ENCODE data around the gene XRN1. TPM values are rescaled to one million over a fixed set of nuclear protein-coding genes. Genes with fewer than 3 reads are reported as not detected.

XRN1 gene
- 25.2 TPM for polyA plus RNA-seq (2013, experiment 1 of 2)
- polyA plus RNA-seq (2013, experiment 2 of 2) = 22.4 TPM

GRCh38 chr3:142447852-142448823 is at the start of gene XRN1:
Gene XRN1, minus strand, starts transcription at chr3:142448037. Its CDS starts 93 bp downstream, at chr3:142447944.
- WGBS, 2 experiments (ENCODE audit: insufficient coverage in 2 of 2) = 6 to 7% methylated on average over 39 to 42 of the region's 52 CpGs
- H3K27ac ChIP-seq (ENCODE audit: low read depth, low read length, severe bottlenecking) = peak within 1 kb of the TSS; percentile 95

DNA sequence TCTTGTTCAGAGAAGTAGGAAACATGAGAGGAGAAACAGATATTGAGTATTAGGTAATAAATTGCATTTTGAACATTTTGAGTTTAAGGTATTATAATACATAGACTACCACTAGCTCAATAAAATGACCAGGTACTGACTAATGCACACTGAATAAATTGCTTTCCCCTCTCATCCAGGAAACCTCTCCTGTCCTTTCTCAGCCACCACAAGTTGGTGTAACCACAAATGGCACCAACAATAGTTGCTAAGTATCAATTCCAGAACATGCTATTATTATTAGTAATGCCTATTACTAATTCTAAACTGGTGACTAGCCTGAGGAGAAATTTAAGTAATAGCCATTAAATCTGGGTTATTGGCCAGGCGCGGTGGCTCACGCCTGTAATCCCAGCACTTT is 47.3 kb upstream of the XRN1 start:
- Histone ChIP-seq H3K36me3 (ENCODE audit: control insufficient read depth, insufficient read depth, low read length) (peaks cover 20% of the 10 kb centered on the region), H3K9me3 (ENCODE audit: control insufficient read depth, low read length) (no peaks in the 10 kb centered on the region), H3K4me1 (ENCODE audit: control insufficient read depth, insufficient read depth, low read length, poor library complexity, severe bottlenecking) (no peaks in the 10 kb centered on the region), H3K27ac (ENCODE audit: low read depth, low read length, severe bottlenecking) (no peak overlapping the region), H3K4me3 (ENCODE audit: extremely low read depth, insufficient read depth, low read length, poor library complexity, severe bottlenecking) (no peak overlapping the region)
- 93% methylated on average over 3 of the region's 3 CpGs; no CpG with 5 or more reads in 1 of the 2 experiments for WGBS, 2 experiments (ENCODE audit: insufficient coverage in 2 of 2)

More at GRCh38 chr3:142447852-142448823, at the start of gene XRN1:
- Histone ChIP-seq H3K9me3 (ENCODE audit: control insufficient read depth, low read length) (peaks cover 5% of the 10 kb centered on the region), H3K4me3 (ENCODE audit: extremely low read depth, insufficient read depth, low read length, poor library complexity, severe bottlenecking) (peak within 1 kb of the TSS; percentile 100), H3K4me1 (ENCODE audit: control insufficient read depth, insufficient read depth, low read length, poor library complexity, severe bottlenecking) (peaks cover 5% of the 10 kb centered on the region), H3K36me3 (ENCODE audit: control insufficient read depth, insufficient read depth, low read length) (peaks cover 18% of the 10 kb centered on the region)

DNA sequence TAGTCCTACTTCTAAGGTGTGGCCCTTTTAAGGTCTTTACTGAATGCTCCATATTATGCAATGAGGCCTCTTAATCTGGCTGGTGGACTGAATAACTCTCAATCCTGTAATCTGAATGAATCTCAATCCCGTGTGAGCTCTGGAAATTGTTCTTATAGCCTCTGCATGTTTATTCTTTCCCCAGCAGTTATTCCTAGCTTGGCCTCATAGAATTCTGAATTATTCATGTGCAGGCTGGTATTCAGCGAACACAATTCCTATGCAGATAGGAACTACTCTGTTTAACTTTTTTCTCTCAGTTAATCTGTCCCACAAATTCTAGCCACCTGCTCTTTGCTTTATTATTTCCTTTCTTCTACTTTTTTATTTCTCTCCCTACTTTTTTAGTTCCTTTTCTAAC is 44.3 kb upstream of the XRN1 start:
- no peaks in the 10 kb centered on the region for H3K9me3 ChIP-seq (ENCODE audit: control insufficient read depth, low read length)
- peaks cover 30% of the 10 kb centered on the region for H3K36me3 ChIP-seq (ENCODE audit: control insufficient read depth, insufficient read depth, low read length)
- no peak overlapping the region for H3K4me3 ChIP-seq (ENCODE audit: extremely low read depth, insufficient read depth, low read length, poor library complexity, severe bottlenecking)
- H3K4me1 ChIP-seq (ENCODE audit: control insufficient read depth, insufficient read depth, low read length, poor library complexity, severe bottlenecking) = no peaks in the 10 kb centered on the region
- 89 to 91% methylated on average over 2 of the region's 2 CpGs for WGBS, 2 experiments (ENCODE audit: insufficient coverage in 2 of 2)
- no peak overlapping the region for H3K27ac ChIP-seq (ENCODE audit: low read depth, low read length, severe bottlenecking)

- WGBS, 2 experiments (ENCODE audit: insufficient coverage in 2 of 2) = 92 to 93% methylated on average over 2 to 4 of the region's 5 CpGs
- H3K36me3 ChIP-seq (ENCODE audit: control insufficient read depth, insufficient read depth, low read length) = peaks cover 40% of the 10 kb centered on the region
- H3K4me3 ChIP-seq (ENCODE audit: extremely low read depth, insufficient read depth, low read length, poor library complexity, severe bottlenecking) = no peak overlapping the region
- no peaks in the 10 kb centered on the region for H3K9me3 ChIP-seq (ENCODE audit: control insufficient read depth, low read length)
- no peaks in the 10 kb centered on the region for H3K4me1 ChIP-seq (ENCODE audit: control insufficient read depth, insufficient read depth, low read length, poor library complexity, severe bottlenecking)
- H3K27ac ChIP-seq (ENCODE audit: low read depth, low read length, severe bottlenecking) = no peak overlapping the region
Measured at GRCh38 chr3:142489572-142490323, 41.9 kb upstream of the XRN1 start.

DNA sequence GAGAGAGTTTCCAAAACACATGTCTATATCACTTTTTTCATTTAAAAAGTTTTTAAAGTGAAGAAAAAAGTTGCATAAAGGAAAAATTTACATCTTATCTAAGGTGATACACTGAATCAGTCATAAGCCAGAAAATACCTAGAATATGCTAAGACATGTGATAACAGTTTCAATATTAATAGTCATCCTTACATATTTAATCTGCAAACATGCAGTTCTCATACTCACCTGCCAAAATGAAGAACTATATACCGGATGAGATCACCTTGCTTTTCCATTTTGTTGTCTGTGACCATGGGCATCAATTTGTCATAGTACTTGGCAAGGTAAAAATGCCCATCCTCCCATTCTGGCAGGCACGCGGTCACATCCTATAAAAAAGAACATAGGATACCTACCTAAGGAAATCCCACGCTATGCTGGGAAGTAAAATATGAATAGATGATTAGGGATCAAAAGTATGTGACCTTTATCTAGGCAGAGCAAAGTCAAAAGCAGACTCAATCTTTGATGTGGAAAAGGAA is 37.1 kb upstream of the XRN1 start:
- Histone ChIP-seq H3K36me3 (ENCODE audit: control insufficient read depth, insufficient read depth, low read length) (peaks cover 53% of the 10 kb centered on the region), H3K27ac (ENCODE audit: low read depth, low read length, severe bottlenecking) (no peak overlapping the region), H3K4me1 (ENCODE audit: control insufficient read depth, insufficient read depth, low read length, poor library complexity, severe bottlenecking) (no peaks in the 10 kb centered on the region), H3K9me3 (ENCODE audit: control insufficient read depth, low read length) (peaks cover 17% of the 10 kb centered on the region), H3K4me3 (ENCODE audit: extremely low read depth, insufficient read depth, low read length, poor library complexity, severe bottlenecking) (no peak overlapping the region)
- WGBS, 2 experiments (ENCODE audit: insufficient coverage in 2 of 2) = 83 to 85% methylated on average over 1 to 2 of the region's 4 CpGs

DNA sequence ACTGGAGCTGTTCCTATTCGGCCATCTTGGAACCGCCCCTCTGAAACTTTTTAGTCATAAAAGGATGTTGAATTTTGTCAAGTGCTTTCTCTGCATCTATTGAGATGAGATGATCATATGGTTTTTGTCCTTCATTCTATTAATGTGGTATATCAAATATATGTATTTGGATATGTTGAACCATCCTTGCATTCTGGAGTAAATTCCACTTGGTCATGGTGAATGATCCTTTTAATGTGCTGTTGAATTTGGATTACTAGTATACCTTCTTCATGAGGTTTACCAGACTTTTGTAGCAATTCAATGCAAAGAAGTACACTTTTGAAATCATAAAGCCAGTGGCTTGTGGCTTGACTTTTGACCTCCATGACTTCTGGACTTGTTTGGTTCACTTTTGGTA is 33.4 kb upstream of the XRN1 start:
- peaks cover 41% of the 10 kb centered on the region for H3K36me3 ChIP-seq (ENCODE audit: control insufficient read depth, insufficient read depth, low read length)
- no peak overlapping the region for H3K27ac ChIP-seq (ENCODE audit: low read depth, low read length, severe bottlenecking)
- 100% methylated on average over 1 of the region's 2 CpGs; no CpG with 5 or more reads in 1 of the 2 experiments for WGBS, 2 experiments (ENCODE audit: insufficient coverage in 2 of 2)
- H3K4me1 ChIP-seq (ENCODE audit: control insufficient read depth, insufficient read depth, low read length, poor library complexity, severe bottlenecking) = no peaks in the 10 kb centered on the region
- no peak overlapping the region for H3K4me3 ChIP-seq (ENCODE audit: extremely low read depth, insufficient read depth, low read length, poor library complexity, severe bottlenecking)
- H3K9me3 ChIP-seq (ENCODE audit: control insufficient read depth, low read length) = peaks cover 17% of the 10 kb centered on the region

DNA sequence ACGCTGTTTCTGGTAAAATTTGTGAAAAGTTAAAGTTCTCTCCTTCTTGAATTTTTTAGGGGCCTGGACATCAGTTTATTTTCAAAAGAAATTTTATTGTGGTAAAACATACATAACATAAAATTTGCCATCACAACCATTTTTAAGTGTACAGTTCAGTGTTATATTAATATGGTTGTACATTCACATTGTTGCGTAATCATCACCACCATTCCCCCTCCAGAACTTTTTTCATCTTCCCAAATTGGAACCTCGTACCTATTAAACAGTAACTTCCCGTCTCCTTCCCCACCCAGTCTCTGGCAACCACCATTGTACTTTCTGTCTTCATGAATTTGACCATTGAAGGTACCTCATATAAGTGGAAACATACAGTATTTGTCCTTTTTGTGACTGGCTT is 23.0 kb upstream of the XRN1 start:
- WGBS, 2 experiments (ENCODE audit: insufficient coverage in 2 of 2) = 100% methylated on average over 2 of the region's 4 CpGs; no CpG with 5 or more reads in 1 of the 2 experiments
- Histone ChIP-seq H3K27ac (ENCODE audit: low read depth, low read length, severe bottlenecking) (no peak overlapping the region), H3K9me3 (ENCODE audit: control insufficient read depth, low read length) (no peaks in the 10 kb centered on the region), H3K36me3 (ENCODE audit: control insufficient read depth, insufficient read depth, low read length) (no peaks in the 10 kb centered on the region), H3K4me1 (ENCODE audit: control insufficient read depth, insufficient read depth, low read length, poor library complexity, severe bottlenecking) (no peaks in the 10 kb centered on the region), H3K4me3 (ENCODE audit: extremely low read depth, insufficient read depth, low read length, poor library complexity, severe bottlenecking) (no peak overlapping the region)

- 86 to 100% methylated on average over 2 to 3 of the region's 4 CpGs for WGBS, 2 experiments (ENCODE audit: insufficient coverage in 2 of 2)
- H3K27ac ChIP-seq (ENCODE audit: low read depth, low read length, severe bottlenecking) = no peak overlapping the region
- H3K9me3 ChIP-seq (ENCODE audit: control insufficient read depth, low read length) = no peaks in the 10 kb centered on the region
- no peaks in the 10 kb centered on the region for H3K36me3 ChIP-seq (ENCODE audit: control insufficient read depth, insufficient read depth, low read length)
- no peaks in the 10 kb centered on the region for H3K4me1 ChIP-seq (ENCODE audit: control insufficient read depth, insufficient read depth, low read length, poor library complexity, severe bottlenecking)
- no peak overlapping the region for H3K4me3 ChIP-seq (ENCODE audit: extremely low read depth, insufficient read depth, low read length, poor library complexity, severe bottlenecking)
Measured at GRCh38 chr3:142468456-142468855, 20.6 kb upstream of the XRN1 start.

- no peak overlapping the region for H3K27ac ChIP-seq (ENCODE audit: low read depth, low read length, severe bottlenecking)
- no peaks in the 10 kb centered on the region for H3K9me3 ChIP-seq (ENCODE audit: control insufficient read depth, low read length)
- no peaks in the 10 kb centered on the region for H3K4me1 ChIP-seq (ENCODE audit: control insufficient read depth, insufficient read depth, low read length, poor library complexity, severe bottlenecking)
- H3K36me3 ChIP-seq (ENCODE audit: control insufficient read depth, insufficient read depth, low read length) = no peaks in the 10 kb centered on the region
- WGBS, 2 experiments (ENCODE audit: insufficient coverage in 2 of 2) = 100% methylated on average over 2 of the region's 3 CpGs; no CpG with 5 or more reads in 1 of the 2 experiments
- no peak overlapping the region for H3K4me3 ChIP-seq (ENCODE audit: extremely low read depth, insufficient read depth, low read length, poor library complexity, severe bottlenecking)
Measured at GRCh38 chr3:142467768-142468167, 19.9 kb upstream of the XRN1 start.

DNA sequence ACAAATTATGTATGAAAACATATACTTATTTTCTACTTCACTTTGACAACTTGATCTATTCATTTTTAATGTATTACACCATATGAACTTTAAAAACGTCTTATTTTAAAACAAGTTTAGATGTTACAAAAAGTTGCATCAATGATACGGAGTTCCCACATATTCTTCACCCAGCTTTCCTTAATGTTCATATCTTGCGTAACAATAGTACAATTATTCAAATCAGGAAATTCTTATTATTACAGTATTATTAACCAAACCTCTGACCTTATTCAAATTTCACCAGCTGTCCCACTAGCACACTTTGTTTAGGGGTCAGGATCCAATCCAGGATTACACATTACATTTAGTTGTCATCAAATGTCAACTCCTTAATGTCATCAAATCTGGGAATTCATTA is 12.9 kb upstream of the XRN1 start:
- Histone ChIP-seq H3K4me1 (ENCODE audit: control insufficient read depth, insufficient read depth, low read length, poor library complexity, severe bottlenecking) (no peaks in the 10 kb centered on the region), H3K27ac (ENCODE audit: low read depth, low read length, severe bottlenecking) (no peak overlapping the region), H3K4me3 (ENCODE audit: extremely low read depth, insufficient read depth, low read length, poor library complexity, severe bottlenecking) (no peak overlapping the region), H3K9me3 (ENCODE audit: control insufficient read depth, low read length) (no peaks in the 10 kb centered on the region), H3K36me3 (ENCODE audit: control insufficient read depth, insufficient read depth, low read length) (peaks cover 9% of the 10 kb centered on the region)
- 86% methylated on average over 1 of the region's 3 CpGs; no CpG with 5 or more reads in 1 of the 2 experiments for WGBS, 2 experiments (ENCODE audit: insufficient coverage in 2 of 2)

All from mesodermal cell (in vitro differentiated cells).